T-cell (primary cell): ENCODE data around the gene TMEM236. TPM values are rescaled to one million over a fixed set of nuclear protein-coding genes. Genes with fewer than 3 reads are reported as not detected.
A peak's percentile ranks its signal among the peaks of the same experiment; 100 is the strongest.

Experiments used
- ATAC-seq, 4 experiments: fragments of 200-7000 bp in 3 of 4; fragments of 150-1000 bp in 1 of 4; cut with Tn5 transposase; replicated peaks in 1 of 4; 1 replicate in 3 of 4; 2 replicates in 1 of 4; pipeline ENCODE4 v1.10.0; 2021; ENCODE audit warnings: moderate library complexity in 3 of 4, mild to moderate bottlenecking in 2 of 4, moderate number of reproducible peaks in 1 of 4
- CTCF ChIA-PET, 2 donors: fragments of 300-600 bp; sonication (Branson Sonifier 250); formaldehyde crosslinking; loops; one replicate each; lab custom pipeline; 2022; ENCODE audit warnings: antibody characterized with exemption in 2 of 2; lab: Charles Lee
- POLR2A ChIA-PET, 2 donors: fragments of 300-600 bp; sonication (Branson Sonifier 250); formaldehyde crosslinking; loops; one replicate each; lab custom pipeline; 2022; ENCODE audit warnings: antibody characterized with exemption in 2 of 2; lab: Charles Lee
- DNase-seq, 35 experiments: peaks; one replicate each; pipeline versions ENCODE4 v3.0.0 to v3.0.0-alpha.2; 2013 to 2023
- H3K27ac ChIP-seq: one replicate; pipeline ENCODE4 v1.5.1; 2013; ENCODE audit warnings: low read length
- H3K27me3 ChIP-seq, 2 experiments: replicated peaks in 1 of 2; 1 replicate in 1 of 2; 2 replicates in 1 of 2; pipeline versions ENCODE4 v1.6.1 to v1.7.0; 2013; ENCODE audit warnings: low read length in 1 of 2, mixed read lengths in 1 of 2; ENCODE audit not compliant: control insufficient read depth in 2 of 2, insufficient read depth in 2 of 2; ENCODE audit errors: extremely low read depth in 1 of 2
- H3K36me3 ChIP-seq, 2 donors: 1 replicate in 1 of 2; 2 replicates in 1 of 2; pipeline versions ENCODE4 v1.6.1 to v1.7.0; 2013; ENCODE audit warnings: low read length in 1 of 2; ENCODE audit not compliant: control insufficient read depth in 2 of 2, insufficient read depth in 1 of 2; ENCODE audit errors: extremely low read depth in 1 of 2
- H3K4me1 ChIP-seq, 2 experiments: 1 replicate in 1 of 2; 2 replicates in 1 of 2; pipeline versions ENCODE4 v1.6.1 to v1.7.0; 2013; ENCODE audit warnings: low read length in 2 of 2, mixed read lengths in 1 of 2; ENCODE audit not compliant: insufficient read depth in 2 of 2, control insufficient read depth in 1 of 2; ENCODE audit errors: extremely low read depth in 1 of 2
- H3K4me3 ChIP-seq, 2 donors: 1 replicate in 1 of 2; 2 replicates in 1 of 2; pipeline versions ENCODE4 v1.5.1 to v1.7.0; 2013; ENCODE audit warnings: mild to moderate bottlenecking in 2 of 2, low read length in 1 of 2, moderate library complexity in 1 of 2; ENCODE audit not compliant: control insufficient read depth in 1 of 2; ENCODE audit errors: extremely low read depth in 1 of 2
- H3K9me3 ChIP-seq: 2 replicates; pipeline ENCODE4 v1.7.0; 2013
- H3K27ac Mint-ChIP-seq, 2 donors: one replicate each; pipeline ENCODE4 v1.8.0; 2020 to 2021; ENCODE audit warnings: mild to moderate bottlenecking in 2 of 2, mixed read lengths in 2 of 2
- H3K27me3 Mint-ChIP-seq, 2 donors: one replicate each; pipeline ENCODE4 v1.8.0; 2021 to 2022; ENCODE audit warnings: mixed read lengths in 2 of 2
- H3K36me3 Mint-ChIP-seq: one replicate; pipeline ENCODE4 v1.8.0; 2021; ENCODE audit warnings: mixed read lengths
- H3K4me1 Mint-ChIP-seq, 3 donors: one replicate each; pipeline ENCODE4 v1.8.0; 2020 to 2022; ENCODE audit warnings: mixed read lengths in 3 of 3, mild to moderate bottlenecking in 1 of 3
- H3K4me3 Mint-ChIP-seq, 3 donors: one replicate each; pipeline ENCODE4 v1.8.0; 2020 to 2022; ENCODE audit warnings: mild to moderate bottlenecking in 3 of 3, mixed read lengths in 3 of 3, moderate library complexity in 3 of 3
- H3K9me3 Mint-ChIP-seq, 3 donors: one replicate each; pipeline ENCODE4 v1.8.0; 2020 to 2022; ENCODE audit warnings: mixed read lengths in 3 of 3
- WGBS: methylation state at CpG from one replicate; pipeline ENCODE4 v1.1.5; 2013; ENCODE audit warnings: missing lambda C conversion rate; ENCODE audit not compliant: insufficient coverage; 5-methylcytosine and 5-hydroxymethylcytosine counted together
- total RNA-seq, 35 experiments: library from RNA in 6 of 35; stranded (reverse) in 6 of 35; fragments of 120-200 nt in 1 of 35; gene quantifications; one replicate each; pipeline versions ENCODE4 v1.2.1 to v1.2.4 and lab custom pipeline; 2013 to 2026

Gene TMEM236
- total RNA-seq, 5 donors from 2014 or later (not counting 1 experiment from before 2014, with no cell fraction given) = 0.03 to 0.38 (median 0.07) TPM; not detected in 1

DNA sequence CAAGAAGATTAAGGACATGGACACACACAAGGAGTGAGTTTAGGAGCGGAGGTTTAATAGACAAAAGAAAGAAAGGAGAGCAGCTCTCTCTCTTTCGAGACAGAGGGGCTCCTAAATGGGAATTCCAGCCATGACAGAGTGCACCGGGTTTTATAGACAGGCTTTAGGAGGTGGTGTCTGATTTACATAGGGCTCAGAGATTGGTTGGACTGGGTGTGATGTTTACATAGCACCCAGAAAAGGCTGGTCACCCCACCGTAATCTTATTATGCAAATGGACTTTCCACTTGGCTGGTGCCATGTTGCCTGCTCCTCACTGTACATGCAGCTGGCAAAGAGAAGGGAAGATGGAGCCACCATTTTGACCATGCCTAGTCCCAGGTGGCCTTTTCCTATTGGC lies 28.7 kb downstream of the TMEM236 start:
- H3K36me3 ChIP-seq = no peaks in the 10 kb centered on the region
- H3K4me3 Mint-ChIP-seq = no peak overlapping the region

DNA sequence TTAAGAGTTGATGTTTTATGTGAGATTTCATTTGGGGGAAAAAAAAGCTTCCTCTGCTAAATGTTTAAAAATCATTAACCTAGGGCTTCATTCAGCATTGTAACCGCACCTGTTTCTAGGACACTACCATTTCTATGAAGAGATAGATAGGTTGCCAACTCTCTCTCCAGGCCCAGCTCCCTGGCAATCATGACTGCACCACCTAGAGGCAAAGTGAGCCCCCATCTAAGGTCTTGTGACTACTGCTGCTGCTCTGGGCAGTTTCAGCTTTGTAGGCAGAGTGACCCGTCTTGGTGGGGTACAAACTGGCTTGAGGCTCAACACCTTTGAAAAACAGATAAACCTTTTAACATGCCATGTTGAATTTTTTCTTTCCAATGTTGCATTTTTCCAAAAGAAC lies 29.9 kb downstream of the TMEM236 start:
- Histone ChIP-seq H3K4me3 (no peak overlapping the region), H3K9me3 (no peaks in the 10 kb centered on the region), H3K36me3 (no peaks in the 10 kb centered on the region), H3K4me1 (no peaks in the 10 kb centered on the region), H3K27me3 (peaks cover 0 to 3% of the 10 kb centered on the region in 2 experiments), H3K27ac (no peak overlapping the region)
- ChIA-PET POLR2A (no interaction called here), CTCF (no interaction called here)
- no peaks in the 10 kb centered on the region for H3K36me3 Mint-ChIP-seq
- H3K4me3 Mint-ChIP-seq = no peak overlapping the region
- peaks cover 0 to 2% of the 10 kb centered on the region in 2 donors for H3K27me3 Mint-ChIP-seq
- peak overlapping the region in 1 of 2 donors; percentile 8 for H3K27ac Mint-ChIP-seq
- ATAC-seq = no peak
- no peaks in the 10 kb centered on the region for H3K9me3 Mint-ChIP-seq
- H3K4me1 Mint-ChIP-seq = no peaks in the 10 kb centered on the region
- peak in 1 of 35 experiments; percentile 1 for DNase-seq
- WGBS = no CpG with 5 or more reads among the region's 2 CpGs

More for the DNA sequence above, 28.7 kb downstream of the TMEM236 start:
- Mint-ChIP-seq H3K27me3 (peaks cover 0 to 2% of the 10 kb centered on the region in 2 donors), H3K27ac (no peak overlapping the region), H3K4me1 (no peaks in the 10 kb centered on the region), H3K36me3 (no peaks in the 10 kb centered on the region), H3K9me3 (no peaks in the 10 kb centered on the region)
- H3K9me3 ChIP-seq = no peaks in the 10 kb centered on the region
- ATAC-seq = no peak
- no peak overlapping the region for H3K27ac ChIP-seq
- ChIA-PET POLR2A (no interaction called here), CTCF (no interaction called here)
- WGBS = 84% methylated on average over 4 of the region's 4 CpGs
- no peaks in the 10 kb centered on the region for H3K4me1 ChIP-seq
- DNase-seq = no peak
- peaks cover 0 to 3% of the 10 kb centered on the region in 2 experiments for H3K27me3 ChIP-seq
- H3K4me3 ChIP-seq = no peak overlapping the region

DNA sequence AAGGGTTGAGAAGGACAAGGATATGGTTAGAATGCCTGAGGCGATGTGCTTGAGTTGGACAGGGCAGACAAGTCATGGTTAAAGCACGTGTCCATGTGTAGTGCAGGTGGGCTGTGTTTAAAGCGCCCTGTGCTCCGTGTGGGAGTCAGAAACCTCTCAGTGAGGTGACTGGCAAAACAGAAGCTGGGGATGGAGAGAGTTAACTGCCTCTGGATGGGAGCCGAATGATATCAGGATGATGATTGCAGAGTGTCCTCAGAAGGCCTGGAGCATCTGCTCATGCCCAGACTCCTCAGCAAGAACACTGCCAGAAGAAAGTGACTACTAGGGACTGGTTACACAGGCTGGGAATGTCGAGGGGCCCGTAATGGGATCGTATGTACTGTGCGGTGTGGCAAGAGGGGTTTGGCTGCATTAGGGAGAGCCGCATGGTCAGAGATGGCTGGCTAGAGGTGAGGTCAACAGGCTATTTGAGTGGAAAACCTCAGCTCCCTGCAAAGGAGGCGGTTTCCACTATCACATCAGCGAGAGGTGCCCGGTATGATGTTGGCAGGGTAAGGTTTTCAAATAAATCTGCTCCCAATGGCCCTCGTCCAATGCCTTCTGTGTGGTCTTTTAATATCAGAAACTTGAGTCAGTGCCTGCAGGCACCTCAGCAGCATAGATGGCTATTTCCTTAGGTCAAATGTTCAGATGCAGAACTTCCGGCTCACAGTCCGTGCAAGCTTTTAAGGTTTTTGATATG lies 31.1 kb downstream of the TMEM236 start:
- DNase-seq = no peak
- Histone ChIP-seq H3K9me3 (no peaks in the 10 kb centered on the region), H3K36me3 (no peaks in the 10 kb centered on the region), H3K27me3 (peaks cover 0 to 6% of the 10 kb centered on the region in 2 experiments), H3K4me1 (no peaks in the 10 kb centered on the region), H3K27ac (no peak overlapping the region), H3K4me3 (no peak overlapping the region)
- WGBS = 86% methylated on average over 10 of the region's 16 CpGs
- no peaks in the 10 kb centered on the region for H3K36me3 Mint-ChIP-seq
- ChIA-PET CTCF (no interaction called here), POLR2A (no interaction called here)
- H3K27me3 Mint-ChIP-seq = peaks cover 0 to 4% of the 10 kb centered on the region in 2 donors
- no peak for ATAC-seq
- no peak overlapping the region for H3K4me3 Mint-ChIP-seq
- H3K9me3 Mint-ChIP-seq = no peaks in the 10 kb centered on the region
- no peaks in the 10 kb centered on the region for H3K4me1 Mint-ChIP-seq
- H3K27ac Mint-ChIP-seq = no peak overlapping the region

DNA sequence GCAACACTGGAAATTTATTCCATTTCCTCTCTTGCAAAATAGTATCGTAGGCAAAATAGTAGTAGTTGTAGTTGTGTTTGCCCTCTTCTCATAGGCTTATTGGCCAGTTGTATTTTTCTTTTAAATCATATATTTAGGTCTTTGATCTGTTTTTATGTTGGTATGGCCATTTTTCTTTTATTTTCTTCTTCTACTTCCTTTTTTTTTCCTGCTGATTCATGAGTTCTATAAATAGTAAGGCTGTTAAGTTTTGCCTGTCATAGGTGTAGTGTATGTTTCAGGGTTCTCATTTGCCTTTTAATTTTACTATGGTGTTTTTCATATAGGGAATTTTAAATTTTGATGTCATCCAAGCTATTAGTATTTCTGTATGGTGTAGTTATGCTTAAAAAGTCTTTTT lies 31.8 kb downstream of the TMEM236 start:
- DNase-seq (no peak), ATAC-seq (no peak)
- ChIA-PET POLR2A (no interaction called here), CTCF (no interaction called here)
- no peak overlapping the region for H3K4me3 Mint-ChIP-seq
- Histone ChIP-seq H3K4me3 (no peak overlapping the region), H3K4me1 (no peaks in the 10 kb centered on the region), H3K27ac (no peak overlapping the region), H3K9me3 (no peaks in the 10 kb centered on the region), H3K27me3 (peaks cover 0 to 6% of the 10 kb centered on the region in 2 experiments), H3K36me3 (no peaks in the 10 kb centered on the region)
- H3K27ac Mint-ChIP-seq = no peak overlapping the region
- no peaks in the 10 kb centered on the region for H3K9me3 Mint-ChIP-seq
- no peaks in the 10 kb centered on the region for H3K4me1 Mint-ChIP-seq
- H3K27me3 Mint-ChIP-seq = peaks cover 0 to 4% of the 10 kb centered on the region in 2 donors
- no CpG with 5 or more reads among the region's 1 CpG for WGBS
- H3K36me3 Mint-ChIP-seq = no peaks in the 10 kb centered on the region

DNA sequence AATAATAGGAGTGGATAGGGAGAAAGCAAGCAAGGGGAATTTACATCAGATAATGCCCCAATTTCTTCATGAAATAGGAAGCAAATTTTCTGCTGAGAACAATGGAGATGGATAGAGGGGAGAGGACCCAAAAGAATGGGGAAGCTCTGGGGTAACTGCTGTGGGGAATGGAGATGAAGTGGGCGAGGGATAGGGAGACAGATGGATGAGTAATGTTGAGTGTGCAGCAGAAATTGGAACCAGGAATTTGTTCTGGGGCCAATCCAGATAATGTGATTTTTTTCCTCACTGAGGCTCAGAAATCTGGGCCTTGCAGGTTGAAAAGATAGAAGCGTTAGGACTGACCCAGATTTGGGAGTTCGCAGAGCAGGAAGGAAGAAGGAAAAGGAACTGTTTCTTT lies 32.7 kb downstream of the TMEM236 start:
- no peak overlapping the region for H3K4me3 ChIP-seq
- no peaks in the 10 kb centered on the region for H3K9me3 Mint-ChIP-seq
- DNase-seq = no peak
- POLR2A ChIA-PET = no interaction called here
- CTCF ChIA-PET = no interaction called here
- H3K4me1 Mint-ChIP-seq = no peaks in the 10 kb centered on the region
- WGBS = 62% methylated on average over 2 of the region's 3 CpGs
- no peaks in the 10 kb centered on the region for H3K36me3 ChIP-seq
- no peak for ATAC-seq
- peaks cover 0 to 3% of the 10 kb centered on the region in 2 experiments for H3K27me3 ChIP-seq
- H3K36me3 Mint-ChIP-seq = no peaks in the 10 kb centered on the region
- no peak overlapping the region for H3K27ac Mint-ChIP-seq
- no peak overlapping the region for H3K4me3 Mint-ChIP-seq
- H3K27ac ChIP-seq = no peak overlapping the region
- H3K9me3 ChIP-seq = no peaks in the 10 kb centered on the region
- peaks cover 0 to 4% of the 10 kb centered on the region in 2 donors for H3K27me3 Mint-ChIP-seq
- no peaks in the 10 kb centered on the region for H3K4me1 ChIP-seq

DNA sequence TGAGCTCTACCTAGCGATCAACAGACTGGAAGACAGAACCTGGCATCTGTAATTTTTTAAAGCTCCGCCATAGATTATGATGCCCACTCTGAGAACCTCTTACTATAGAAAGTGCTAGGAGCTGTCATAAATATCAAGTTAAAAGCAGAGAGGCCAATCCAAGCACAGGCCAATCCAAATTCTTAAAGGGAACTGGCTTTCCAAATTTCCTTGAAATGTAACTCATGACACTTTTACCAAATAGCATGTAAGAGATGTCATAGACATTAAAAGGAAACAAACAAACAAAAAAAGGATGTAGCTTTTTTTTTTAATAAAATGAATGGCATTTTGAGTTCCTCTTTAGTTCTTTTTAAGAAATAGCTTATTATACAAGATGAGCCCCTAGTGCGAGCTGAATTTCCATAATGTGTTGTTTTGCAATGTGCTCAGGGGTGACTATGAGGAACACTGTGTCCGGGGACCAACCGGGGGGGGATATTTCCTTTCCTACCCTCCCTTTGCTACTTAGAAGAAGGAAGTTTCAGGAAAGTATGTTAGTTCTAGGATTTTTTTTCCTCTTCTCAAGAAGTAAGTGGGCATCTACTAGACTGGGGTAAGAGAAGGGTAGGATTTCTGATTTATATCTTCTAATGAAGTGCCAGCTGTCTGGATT lies 33.4 kb downstream of the TMEM236 start:
- H3K9me3 ChIP-seq = no peaks in the 10 kb centered on the region
- ChIA-PET POLR2A (interaction anchor here in 1 of 2 donors (0.6 kb wide), 1 partner anchor 1940 kb away, joined by 4 read pairs; no protein-coding TSS in a partner anchor), CTCF (no interaction called here)
- ATAC-seq (no peak), DNase-seq (no peak)
- no peak overlapping the region for H3K27ac ChIP-seq
- H3K4me1 ChIP-seq = no peaks in the 10 kb centered on the region
- H3K27me3 ChIP-seq = peaks cover 0 to 3% of the 10 kb centered on the region in 2 experiments
- no peak overlapping the region for H3K4me3 ChIP-seq
- Mint-ChIP-seq H3K36me3 (no peaks in the 10 kb centered on the region), H3K9me3 (no peaks in the 10 kb centered on the region), H3K4me1 (no peaks in the 10 kb centered on the region), H3K4me3 (no peak overlapping the region), H3K27ac (no peak overlapping the region), H3K27me3 (peaks cover 0 to 2% of the 10 kb centered on the region in 2 donors)
- no peaks in the 10 kb centered on the region for H3K36me3 ChIP-seq
- no CpG with 5 or more reads among the region's 5 CpGs for WGBS
